NCI-H2227 (cell line): ENCODE measurements around the gene POTEC.
"Not testable (repeated sequence)": the region's sequence is repeated elsewhere in the genome, so short reads cannot be mapped to it uniquely, and the experiment has no call there.

Source experiments
- DNase-seq: peaks from one replicate; lab custom pipeline; 2025; ENCODE audit not compliant: unreplicated experiment; lab: John Stamatoyannopoulos, UW

Gene POTEC

DNA sequence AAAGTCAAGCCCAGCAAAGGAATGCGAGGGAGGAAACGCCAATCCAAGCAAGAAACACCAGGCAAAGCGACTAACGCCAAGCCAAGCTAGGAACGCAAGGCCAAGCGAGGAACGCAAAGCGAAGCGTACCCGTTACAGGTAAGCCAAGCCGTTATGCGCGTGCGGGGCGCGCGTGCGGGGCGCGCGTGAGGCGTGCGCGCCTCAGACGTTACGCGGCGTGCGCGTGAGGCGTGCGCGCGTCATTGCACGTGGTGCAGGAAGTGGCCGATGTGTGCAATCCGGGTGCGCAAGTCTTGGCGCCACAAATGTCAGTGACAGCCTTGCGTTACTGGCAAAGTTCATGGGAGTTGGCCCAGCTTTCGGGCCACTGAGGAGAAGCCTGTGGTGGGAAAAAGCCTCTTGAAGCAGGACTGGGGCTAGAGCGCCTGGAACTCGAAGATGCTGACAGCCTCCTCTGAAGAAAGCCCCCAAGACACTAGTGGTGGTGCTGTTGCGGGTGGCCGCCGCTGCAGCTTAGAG is at the start of gene POTEC:
TSS of gene POTEC (minus strand) at position 155 of the 519 bp plus-strand sequence. CDS start 454 bp downstream, outside the sequence.
- not testable (repeated sequence) for DNase-seq

DNA sequence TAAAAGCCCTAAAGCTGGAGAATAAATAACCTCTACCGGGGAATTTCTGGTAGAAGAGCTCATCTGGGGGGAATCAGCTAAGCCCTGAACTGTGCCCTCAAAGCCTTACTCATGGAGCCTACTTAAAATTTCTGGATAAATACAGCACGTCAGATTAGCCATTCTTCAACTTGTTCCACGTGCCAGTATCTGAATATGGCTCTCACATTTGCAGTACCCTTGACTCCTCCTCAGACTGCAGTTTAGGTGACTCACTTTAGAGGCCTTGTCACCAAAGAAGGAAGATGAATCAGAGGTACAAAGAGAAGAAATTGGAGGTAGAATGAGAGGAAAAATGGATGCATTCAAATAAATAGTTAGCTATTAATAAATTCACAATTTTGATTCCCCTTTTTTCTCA is 34.6 kb upstream of the POTEC start:
- DNase-seq: no peak

- DNase-seq: not testable (repeated sequence)
Measured at GRCh38 chr18:14559502-14559901, 16.1 kb upstream of the POTEC start.

DNA sequence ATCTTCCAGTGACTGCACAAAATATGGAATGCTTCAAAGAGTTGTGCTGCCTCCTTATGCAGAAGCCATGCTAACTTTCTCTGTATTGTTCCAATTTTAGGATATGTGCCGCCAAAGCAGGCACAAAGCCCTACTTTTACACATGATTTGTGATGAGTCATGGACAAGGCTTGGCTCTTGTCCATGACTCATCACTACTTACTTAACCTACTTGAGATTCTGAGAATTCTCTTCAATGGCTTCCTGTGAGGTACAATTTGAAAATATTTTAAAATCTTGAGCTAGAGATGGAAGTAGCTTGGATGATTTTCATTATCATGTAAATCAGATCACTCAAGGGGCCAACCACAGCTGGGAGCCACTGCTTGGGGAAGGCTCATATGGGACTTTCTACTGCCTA is 11.7 kb downstream of the POTEC start:
- not testable (repeated sequence) for DNase-seq

DNA sequence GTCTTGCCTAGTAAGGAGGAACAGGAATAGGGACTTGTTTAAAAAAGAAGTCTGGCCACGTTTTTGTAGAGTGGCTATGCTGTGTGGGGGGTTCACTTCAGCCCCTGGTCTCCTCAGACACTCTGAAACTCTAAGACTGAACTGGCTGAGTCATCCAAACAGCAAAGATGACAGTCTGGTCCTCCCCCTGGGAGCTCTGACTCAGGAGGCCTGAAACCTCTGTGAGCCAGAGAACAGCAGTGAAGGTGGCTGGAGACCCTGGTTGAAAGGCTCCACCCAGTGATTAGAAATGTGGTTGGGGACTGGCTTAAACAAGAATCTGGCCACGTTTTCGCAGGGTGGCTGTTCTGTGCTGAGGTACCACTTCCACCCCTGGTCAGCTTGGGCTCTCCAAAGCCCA is 32.7 kb downstream of the POTEC start:
- not testable (repeated sequence) for DNase-seq

- DNase-seq: not testable (repeated sequence)
Measured at GRCh38 chr18:14503691-14504090, 39.7 kb downstream of the POTEC start.

DNA sequence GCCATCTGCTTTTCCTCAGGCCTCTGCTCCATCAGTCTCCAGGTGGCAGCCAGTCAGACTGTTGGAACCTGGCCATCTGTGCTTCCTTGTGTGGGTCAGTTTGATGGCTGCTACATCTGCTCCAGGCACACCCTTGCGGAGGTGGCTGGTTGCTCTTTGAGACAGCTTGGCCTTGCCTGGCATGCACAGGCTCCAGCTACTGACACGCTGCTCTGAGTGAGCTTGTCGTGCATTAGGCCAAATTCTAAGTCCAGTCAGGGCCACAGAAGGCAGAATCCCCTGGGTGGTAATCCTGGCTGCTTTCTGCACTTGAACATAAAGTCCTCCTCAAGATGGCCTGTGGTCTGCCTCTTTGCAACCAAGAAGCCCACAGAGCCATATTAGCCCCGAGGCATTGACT is 41.5 kb downstream of the POTEC start:
- DNase-seq: not testable (repeated sequence)

- not testable (repeated sequence) for DNase-seq
Measured at GRCh38 chr18:14489256-14490014, 54.0 kb downstream of the POTEC start.

DNA sequence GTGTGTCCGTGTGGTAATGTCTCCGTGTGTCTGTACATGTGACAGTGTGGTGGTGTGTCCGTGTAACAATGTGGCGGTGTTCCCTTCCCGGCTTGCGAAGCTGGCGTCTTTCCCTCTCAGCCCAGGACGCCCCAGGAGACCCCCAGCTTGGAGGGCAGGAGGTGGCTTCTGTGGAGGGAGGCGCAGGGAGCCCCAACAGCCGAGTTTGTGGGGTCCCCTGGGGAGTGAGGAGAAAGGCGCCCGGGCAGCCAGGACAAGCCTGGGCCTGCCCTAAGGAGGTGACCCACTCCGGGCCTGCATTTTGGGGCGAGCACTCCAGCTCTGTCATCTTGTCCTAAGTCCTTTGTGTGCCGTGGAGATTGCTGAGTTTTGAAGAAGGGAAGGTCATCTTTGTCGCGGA is 54.6 kb downstream of the POTEC start:
- DNase-seq: not testable (repeated sequence)

DNA sequence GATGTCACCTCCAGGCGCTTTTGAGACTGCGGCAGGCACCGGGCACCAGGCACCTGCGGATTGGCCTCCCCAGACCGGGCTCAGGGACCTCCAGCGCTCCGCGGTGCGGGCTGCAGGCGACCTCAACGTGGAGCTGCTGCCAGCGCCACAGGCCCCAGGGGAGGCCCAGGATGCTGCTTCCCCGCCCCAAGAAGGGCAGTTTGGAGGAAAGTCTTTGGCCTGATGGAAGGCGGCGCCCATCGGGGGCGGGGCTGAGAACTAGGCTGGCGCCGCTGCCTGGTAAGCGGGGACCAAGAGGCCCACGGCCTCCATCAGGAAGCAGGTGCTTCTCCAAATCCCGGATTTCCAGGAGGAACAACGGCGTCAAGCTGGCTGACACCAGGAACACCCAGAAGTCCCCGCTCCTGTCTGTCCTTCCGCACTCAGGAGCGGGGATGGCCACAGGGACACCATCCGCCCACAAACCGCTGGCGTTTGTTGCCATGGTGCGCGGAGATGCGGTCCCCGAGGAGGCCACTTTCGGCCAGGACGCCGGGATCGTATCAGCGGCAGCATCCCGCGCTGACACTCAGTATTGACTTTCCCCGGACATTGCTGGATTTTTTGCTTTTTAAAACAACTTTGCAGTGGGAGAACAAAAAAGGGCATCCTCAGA is 56.3 kb downstream of the POTEC start:
- not testable (repeated sequence) for DNase-seq

GRCh38 chr18:14479076-14479475 is 64.3 kb downstream of the POTEC start:
- DNase-seq: not testable (repeated sequence)

- not testable (repeated sequence) for DNase-seq
Measured at GRCh38 chr18:14475520-14475919, 67.9 kb downstream of the POTEC start.

- not testable (repeated sequence) for DNase-seq
Measured at GRCh38 chr18:14474752-14475151, 68.6 kb downstream of the POTEC start.

- not testable (repeated sequence) for DNase-seq
Measured at GRCh38 chr18:14474007-14474720, 69.2 kb downstream of the POTEC start.

DNA sequence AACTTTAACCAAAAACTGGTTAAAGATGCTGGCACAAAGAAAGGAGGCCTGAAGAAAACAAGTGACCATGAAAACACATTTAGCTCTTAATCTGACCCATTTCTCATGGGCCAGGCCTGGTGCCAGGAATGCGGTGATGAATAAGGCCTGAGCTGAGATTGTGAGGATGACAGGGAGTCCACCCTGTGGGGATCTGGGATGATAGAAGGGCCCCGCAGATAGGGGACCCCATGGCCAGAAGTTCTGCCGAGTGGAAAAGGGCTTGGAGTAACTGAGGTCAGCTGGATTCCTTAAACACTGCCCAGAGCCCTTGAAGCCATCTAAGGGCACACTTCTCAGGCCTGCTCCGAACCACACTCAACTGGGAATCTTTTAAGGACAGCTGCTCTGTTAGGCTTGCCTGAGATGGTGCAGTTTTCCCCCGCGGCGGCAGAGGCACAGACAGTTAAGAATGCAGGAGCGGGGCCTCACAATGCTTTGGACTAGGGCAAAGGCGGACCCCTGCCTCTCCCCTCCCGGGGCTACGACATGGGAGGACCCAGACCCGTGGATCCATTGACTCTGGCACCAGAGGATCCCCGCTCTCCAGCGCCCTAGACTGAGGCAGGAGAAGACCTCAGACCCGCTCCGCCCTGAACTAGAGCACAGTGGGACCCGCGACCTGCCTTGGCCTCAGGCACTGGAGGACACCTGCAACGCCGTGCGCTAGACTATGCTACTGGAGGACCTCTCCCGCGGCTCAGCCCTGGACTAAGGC is 70.0 kb downstream of the POTEC start:
- not testable (repeated sequence) for DNase-seq

DNA sequence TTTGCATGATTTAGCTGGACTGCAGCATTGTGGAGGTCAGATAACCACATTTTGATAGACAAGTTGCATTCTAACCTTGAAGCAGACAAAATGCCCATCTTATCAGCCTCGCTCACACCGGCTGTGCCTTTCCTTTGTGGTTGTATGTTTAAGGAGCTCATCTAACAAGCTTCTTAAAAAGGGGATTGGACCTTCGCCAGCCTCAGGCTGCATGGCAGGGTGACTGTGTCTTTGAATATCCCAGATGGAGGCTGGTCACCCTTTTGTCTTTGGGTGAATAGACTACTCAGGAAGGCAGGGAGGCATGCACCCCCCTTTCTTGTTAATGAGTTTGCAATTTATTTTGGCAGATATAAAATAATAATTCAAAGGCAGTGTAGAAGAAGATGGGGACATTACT is 72.1 kb downstream of the POTEC start:
- not testable (repeated sequence) for DNase-seq

GRCh38 chr18:14470446-14470845 is 73.0 kb downstream of the POTEC start:
- not testable (repeated sequence) for DNase-seq

DNA sequence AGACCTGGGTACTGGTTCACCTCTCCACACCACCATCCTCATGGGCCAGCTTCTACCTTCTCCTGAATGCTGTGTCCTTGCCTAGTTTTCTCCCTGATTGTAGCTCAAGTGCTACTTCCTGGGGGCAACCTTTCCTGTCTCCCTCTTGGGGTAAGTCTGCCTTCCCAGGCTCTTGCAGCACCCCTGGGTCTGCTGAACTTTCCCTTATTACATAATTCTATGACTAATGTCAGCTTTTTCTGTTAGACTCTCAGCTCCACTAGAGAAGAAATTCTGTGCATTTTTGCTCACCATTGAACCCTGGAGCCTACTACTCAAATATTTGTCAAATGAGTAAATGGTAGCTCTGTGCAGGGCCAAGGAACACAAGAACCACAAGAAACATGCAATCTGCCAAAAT is 73.4 kb downstream of the POTEC start:
- DNase-seq: not testable (repeated sequence)

- not testable (repeated sequence) for DNase-seq
Measured at GRCh38 chr18:14465989-14466388, 77.4 kb downstream of the POTEC start.
